ENCODE data around the gene JAKMIP2. TPM values are rescaled to one million over a fixed set of nuclear protein-coding genes. Genes with fewer than 3 reads are reported as not detected.

Gene JAKMIP2
- polyA plus RNA-seq, 1 donor from 2014 or later: 46.3 TPM

DNA sequence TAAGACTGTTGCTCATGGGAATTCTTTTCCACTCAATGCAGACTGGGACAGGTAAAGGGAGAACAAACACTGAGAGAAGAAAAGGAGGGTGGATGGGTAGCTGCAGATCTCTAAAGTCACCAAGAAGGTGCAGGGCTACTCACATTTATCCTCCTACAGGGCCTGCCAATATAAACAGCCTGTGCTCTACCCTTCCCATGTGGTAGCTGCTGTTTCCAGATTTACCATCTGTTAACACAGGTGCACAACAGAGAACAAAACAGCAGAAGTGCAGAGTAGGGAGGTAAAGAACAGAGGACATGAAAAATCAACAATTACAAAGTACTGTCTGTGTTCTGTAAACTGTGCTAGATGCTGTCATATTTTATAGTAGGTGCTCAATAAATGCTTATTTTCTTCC lies 26.0 kb downstream of the JAKMIP2 start:
- no peak overlapping the region for H2AFZ ChIP-seq (ENCODE audit: low read depth, low read length)
- peaks cover 64% of the 10 kb centered on the region for H3K79me2 ChIP-seq (replicated peaks; ENCODE audit: insufficient read depth, low read length)
- no peaks in the 10 kb centered on the region for H4K20me1 ChIP-seq (ENCODE audit: insufficient read depth)
- no peaks in the 10 kb centered on the region for H3K27me3 ChIP-seq (ENCODE audit: insufficient read depth, low read depth, low read length)
- no peaks in the 10 kb centered on the region for H3K9me3 ChIP-seq (ENCODE audit: low read length)
- H3K9ac ChIP-seq (ENCODE audit: low read length): no peak overlapping the region
- no peaks in the 10 kb centered on the region for H3F3A ChIP-seq (ENCODE audit: insufficient read depth, low read length, poor library complexity, severe bottlenecking)
- no peak overlapping the region for H3K4me2 ChIP-seq (ENCODE audit: low read length)
- no peaks in the 10 kb centered on the region for H3K36me3 ChIP-seq (ENCODE audit: insufficient read depth, low read length)
- no peak overlapping the region for H3K4me3 ChIP-seq (ENCODE audit: low read length)
- H3K9me2 ChIP-seq (ENCODE audit: insufficient read depth, low read length): no peaks in the 10 kb centered on the region
- TF ChIP-seq SMC3 (conservative IDR thresholded peaks at IDR 0.05; ENCODE audit: poor library complexity) (no peak), TAF1 (IDR thresholded peaks at IDR 0.05; ENCODE audit: low read depth) (no peak), MXI1 (conservative IDR thresholded peaks at IDR 0.05; ENCODE audit: poor library complexity, severe bottlenecking) (no peak), EZH2 (IDR thresholded peaks at IDR 0.05; ENCODE audit: borderline replicate concordance, insufficient read depth, low read length, poor library complexity, severe bottlenecking) (no peak), EP300 (conservative IDR thresholded peaks at IDR 0.05; ENCODE audit: poor library complexity, severe bottlenecking) (no peak), POLR2AphosphoS5 (IDR thresholded peaks at IDR 0.05) (no peak), RAD21 (conservative IDR thresholded peaks at IDR 0.05) (no peak)
- TF ChIP-seq, protein P1, sequence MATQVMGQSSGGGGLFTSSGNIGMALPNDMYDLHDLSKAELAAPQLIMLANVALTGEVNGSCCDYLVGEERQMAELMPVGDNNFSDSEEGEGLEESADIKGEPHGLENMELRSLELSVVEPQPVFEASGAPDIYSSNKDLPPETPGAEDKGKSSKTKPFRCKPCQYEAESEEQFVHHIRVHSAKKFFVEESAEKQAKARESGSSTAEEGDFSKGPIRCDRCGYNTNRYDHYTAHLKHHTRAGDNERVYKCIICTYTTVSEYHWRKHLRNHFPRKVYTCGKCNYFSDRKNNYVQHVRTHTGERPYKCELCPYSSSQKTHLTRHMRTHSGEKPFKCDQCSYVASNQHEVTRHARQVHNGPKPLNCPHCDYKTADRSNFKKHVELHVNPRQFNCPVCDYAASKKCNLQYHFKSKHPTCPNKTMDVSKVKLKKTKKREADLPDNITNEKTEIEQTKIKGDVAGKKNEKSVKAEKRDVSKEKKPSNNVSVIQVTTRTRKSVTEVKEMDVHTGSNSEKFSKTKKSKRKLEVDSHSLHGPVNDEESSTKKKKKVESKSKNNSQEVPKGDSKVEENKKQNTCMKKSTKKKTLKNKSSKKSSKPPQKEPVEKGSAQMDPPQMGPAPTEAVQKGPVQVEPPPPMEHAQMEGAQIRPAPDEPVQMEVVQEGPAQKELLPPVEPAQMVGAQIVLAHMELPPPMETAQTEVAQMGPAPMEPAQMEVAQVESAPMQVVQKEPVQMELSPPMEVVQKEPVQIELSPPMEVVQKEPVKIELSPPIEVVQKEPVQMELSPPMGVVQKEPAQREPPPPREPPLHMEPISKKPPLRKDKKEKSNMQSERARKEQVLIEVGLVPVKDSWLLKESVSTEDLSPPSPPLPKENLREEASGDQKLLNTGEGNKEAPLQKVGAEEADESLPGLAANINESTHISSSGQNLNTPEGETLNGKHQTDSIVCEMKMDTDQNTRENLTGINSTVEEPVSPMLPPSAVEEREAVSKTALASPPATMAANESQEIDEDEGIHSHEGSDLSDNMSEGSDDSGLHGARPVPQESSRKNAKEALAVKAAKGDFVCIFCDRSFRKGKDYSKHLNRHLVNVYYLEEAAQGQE (IDR thresholded peaks at IDR 0.05; ENCODE audit: borderline replicate concordance): no peak
- TF ChIP-seq, protein P2, sequence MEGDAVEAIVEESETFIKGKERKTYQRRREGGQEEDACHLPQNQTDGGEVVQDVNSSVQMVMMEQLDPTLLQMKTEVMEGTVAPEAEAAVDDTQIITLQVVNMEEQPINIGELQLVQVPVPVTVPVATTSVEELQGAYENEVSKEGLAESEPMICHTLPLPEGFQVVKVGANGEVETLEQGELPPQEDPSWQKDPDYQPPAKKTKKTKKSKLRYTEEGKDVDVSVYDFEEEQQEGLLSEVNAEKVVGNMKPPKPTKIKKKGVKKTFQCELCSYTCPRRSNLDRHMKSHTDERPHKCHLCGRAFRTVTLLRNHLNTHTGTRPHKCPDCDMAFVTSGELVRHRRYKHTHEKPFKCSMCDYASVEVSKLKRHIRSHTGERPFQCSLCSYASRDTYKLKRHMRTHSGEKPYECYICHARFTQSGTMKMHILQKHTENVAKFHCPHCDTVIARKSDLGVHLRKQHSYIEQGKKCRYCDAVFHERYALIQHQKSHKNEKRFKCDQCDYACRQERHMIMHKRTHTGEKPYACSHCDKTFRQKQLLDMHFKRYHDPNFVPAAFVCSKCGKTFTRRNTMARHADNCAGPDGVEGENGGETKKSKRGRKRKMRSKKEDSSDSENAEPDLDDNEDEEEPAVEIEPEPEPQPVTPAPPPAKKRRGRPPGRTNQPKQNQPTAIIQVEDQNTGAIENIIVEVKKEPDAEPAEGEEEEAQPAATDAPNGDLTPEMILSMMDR (IDR thresholded peaks at IDR 0.05; ENCODE audit: poor library complexity, severe bottlenecking): no peak
- H3K27ac ChIP-seq (ENCODE audit: low read length): no peak overlapping the region

DNA sequence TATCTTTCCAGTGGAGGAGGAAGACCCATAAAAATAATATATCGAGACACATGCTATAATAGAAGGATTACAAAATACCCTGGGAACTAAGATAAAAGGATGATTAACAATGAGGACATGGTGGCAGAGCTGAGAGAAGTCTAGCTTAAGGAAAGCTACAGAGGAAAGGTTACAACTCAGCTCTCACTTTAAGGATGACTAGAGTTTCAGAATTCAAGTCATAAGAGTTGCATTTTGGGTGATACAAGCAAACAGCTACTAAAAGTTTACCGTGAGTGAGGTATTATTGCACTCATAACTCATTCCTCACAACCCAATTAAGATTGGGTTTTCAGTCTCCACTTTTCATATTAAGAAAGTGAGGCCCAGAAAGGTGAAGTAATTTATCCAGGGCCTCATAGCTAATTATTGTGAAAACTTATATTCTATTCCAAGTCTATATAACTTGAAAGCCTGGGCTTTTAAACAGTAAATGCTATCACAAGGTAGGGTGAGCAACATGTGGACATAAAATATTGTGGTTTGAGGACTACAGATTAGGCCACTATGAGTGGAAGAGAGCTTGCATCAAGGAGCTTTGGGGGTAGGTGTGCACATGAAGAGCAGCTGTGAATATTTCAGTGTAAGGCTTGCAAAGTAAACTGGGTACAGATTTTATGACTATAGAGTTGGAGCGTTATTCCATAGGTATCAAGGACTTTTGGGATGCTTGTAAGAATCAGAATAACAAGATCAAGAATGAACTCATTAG lies 28.0 kb downstream of the JAKMIP2 start:
- no peak overlapping the region for H3K9ac ChIP-seq (ENCODE audit: low read length)
- no peaks in the 10 kb centered on the region for H4K20me1 ChIP-seq (ENCODE audit: insufficient read depth)
- H3K27ac ChIP-seq (ENCODE audit: low read length): no peak overlapping the region

More for the DNA sequence above, 28.0 kb downstream of the JAKMIP2 start:
- no peaks in the 10 kb centered on the region for H3K27me3 ChIP-seq (ENCODE audit: insufficient read depth, low read depth, low read length)
- H3K9me2 ChIP-seq (ENCODE audit: insufficient read depth, low read length): no peaks in the 10 kb centered on the region
- no peak for TF ChIP-seq MXI1 (conservative IDR thresholded peaks at IDR 0.05; ENCODE audit: poor library complexity, severe bottlenecking)
- no peak for TF ChIP-seq EP300 (conservative IDR thresholded peaks at IDR 0.05; ENCODE audit: poor library complexity, severe bottlenecking)
- no peak for TF ChIP-seq SMC3 (conservative IDR thresholded peaks at IDR 0.05; ENCODE audit: poor library complexity)
- TF ChIP-seq, protein P1 (IDR thresholded peaks at IDR 0.05; ENCODE audit: borderline replicate concordance): no peak
- no peak overlapping the region for H2AFZ ChIP-seq (ENCODE audit: low read depth, low read length)
- no peaks in the 10 kb centered on the region for H3F3A ChIP-seq (ENCODE audit: insufficient read depth, low read length, poor library complexity, severe bottlenecking)
- H3K79me2 ChIP-seq (replicated peaks; ENCODE audit: insufficient read depth, low read length): peaks cover 74% of the 10 kb centered on the region
- H3K4me2 ChIP-seq (ENCODE audit: low read length): no peak overlapping the region
- H3K36me3 ChIP-seq (ENCODE audit: insufficient read depth, low read length): no peaks in the 10 kb centered on the region
- no peaks in the 10 kb centered on the region for H3K9me3 ChIP-seq (ENCODE audit: low read length)
- no peak overlapping the region for H3K4me3 ChIP-seq (ENCODE audit: low read length)
